Bronchial epithelial cell (primary cell): ENCODE measurements around the gene RTKN2. TPM values are rescaled to one million over a fixed set of nuclear protein-coding genes. Genes with fewer than 3 reads are reported as not detected.

Source experiments
- DNase-seq: peaks from one replicate; pipeline ENCODE4 v3.0.0-alpha.2; 2010; ENCODE audit warnings: low read depth
- FAIRE-seq: peaks from 2 replicates; lab custom pipeline; 2011; peaks lifted over from hg19 to GRCh38; lab: Jason Lieb, UNC
- H3K27me3 ChIP-seq: 2 replicates; pipeline ENCODE4 v1.5.1; 2011; ENCODE audit warnings: low read length; ENCODE audit not compliant: control insufficient read depth, insufficient read depth
- H3K36me3 ChIP-seq: 2 replicates; pipeline ENCODE4 v1.5.1; 2011; ENCODE audit warnings: low read length; ENCODE audit not compliant: control insufficient read depth, insufficient read depth
- H3K4me3 ChIP-seq: 2 replicates; pipeline ENCODE4 v1.5.1; 2011; ENCODE audit warnings: mild to moderate bottlenecking, low read depth, low read length, control low read depth
- CTCF ChIP-seq: IDR thresholded peaks from 2 replicates; pipeline ENCODE4 v1.5.1; 2011; ENCODE audit warnings: mild to moderate bottlenecking, moderate library complexity, low read length, control low read depth, inconsistent platforms; ENCODE audit not compliant: insufficient read depth, severe bottlenecking
- total RNA-seq: library from RNA; depleted of rRNA; stranded (reverse); fragments of >200 nt; gene quantifications from 2 replicates; pipeline ENCODE4 v1.2.1, GENCODE V29; 2014

Gene RTKN2
- total RNA-seq, 1 donor from 2014 or later, result 0.79 TPM

- H3K4me3 ChIP-seq, result no peak overlapping the region
- H3K36me3 ChIP-seq, result no peaks in the 10 kb centered on the region
- DNase-seq (peak; percentile 18), FAIRE-seq (no peak)
- no peak for TF ChIP-seq CTCF
- H3K27me3 ChIP-seq, result no peaks in the 10 kb centered on the region
Measured at GRCh38 chr10:62231805-62232204, 36.8 kb downstream of the RTKN2 start.

GRCh38 chr10:62231371-62231770 lies 37.3 kb downstream of the RTKN2 start:
- DNase-seq, result peak; percentile 75
- no peak for FAIRE-seq

GRCh38 chr10:62230344-62231121 lies 38.1 kb downstream of the RTKN2 start:
- Histone ChIP-seq H3K4me3 (no peak overlapping the region), H3K27me3 (no peaks in the 10 kb centered on the region), H3K36me3 (no peaks in the 10 kb centered on the region)
- DNase-seq (no peak), FAIRE-seq (no peak)
- TF ChIP-seq CTCF, result no peak

More at GRCh38 chr10:62231371-62231770, 37.3 kb downstream of the RTKN2 start:
- no peak for TF ChIP-seq CTCF
- no peaks in the 10 kb centered on the region for H3K36me3 ChIP-seq
- H3K27me3 ChIP-seq, result no peaks in the 10 kb centered on the region
- no peak overlapping the region for H3K4me3 ChIP-seq

- no peak overlapping the region for H3K4me3 ChIP-seq
- H3K27me3 ChIP-seq, result no peaks in the 10 kb centered on the region
- DNase-seq, result no peak
- H3K36me3 ChIP-seq, result no peaks in the 10 kb centered on the region
- TF ChIP-seq CTCF, result no peak
- FAIRE-seq, result no peak
Measured at GRCh38 chr10:62225362-62225761, 43.3 kb downstream of the RTKN2 start.

- H3K36me3 ChIP-seq, result no peaks in the 10 kb centered on the region
- TF ChIP-seq CTCF, result no peak
- no peak overlapping the region for H3K4me3 ChIP-seq
- FAIRE-seq, result no peak
- peak; percentile 62 for DNase-seq
- no peaks in the 10 kb centered on the region for H3K27me3 ChIP-seq
Measured at GRCh38 chr10:62224606-62225005, 44.0 kb downstream of the RTKN2 start.
